ENCODE measurements around the gene ELL. TPM values are rescaled to one million over a fixed set of nuclear protein-coding genes. Genes with fewer than 3 reads are reported as not detected.

ELL gene
- total RNA-seq, 1 experiment from 2014 or later = 17.0 TPM

GRCh38 chr19:18433735-18434398, 88.0 kb downstream of the ELL start:
- Histone ChIP-seq H3K18ac (ENCODE audit: insufficient read length, low read depth, low read length) (no peak overlapping the region), H3K9ac (ENCODE audit: extremely low read depth, insufficient read length, low read length) (no peak overlapping the region), H2BK120ac (ENCODE audit: low read depth, low read length, poor library complexity, severe bottlenecking) (no peak overlapping the region), H3K56ac (ENCODE audit: insufficient read length, low read depth, low read length) (no peak overlapping the region), H2BK12ac (ENCODE audit: insufficient read length, low read depth, low read length) (no peak overlapping the region), H2AFZ (ENCODE audit: low read length) (no peak overlapping the region), H3K27me3 (ENCODE audit: insufficient read depth, low read length) (no peaks in the 10 kb centered on the region), H3K23me2 (ENCODE audit: insufficient read length, low read depth, low read length, poor library complexity, severe bottlenecking) (peaks cover 16% of the 10 kb centered on the region), H4K8ac (replicated peaks; ENCODE audit: insufficient read length, low read depth, low read length) (no peak overlapping the region), H3K4me1 (ENCODE audit: insufficient read depth, low read length) (0 out of 2 replicates have a peak, but pooled peaks cover under 1% of the 10 kb centered on the region), H4K20me1 (ENCODE audit: control insufficient read depth, insufficient read depth, insufficient read length) (peaks cover 3% of the 10 kb centered on the region), H3K79me2 (ENCODE audit: insufficient read depth, low read length) (no peaks in the 10 kb centered on the region), H3K23ac (ENCODE audit: insufficient read length, low read depth, low read length) (no peak overlapping the region), H3K4me2 (ENCODE audit: insufficient read depth, insufficient read length, low read length) (no peak overlapping the region), H3K9me3 (ENCODE audit: control insufficient read depth, low read depth, low read length) (no peaks in the 10 kb centered on the region), H3K14ac (ENCODE audit: insufficient read depth, low read length) (no peak overlapping the region), H3K79me1 (ENCODE audit: insufficient read depth, low read depth, low read length, poor library complexity, severe bottlenecking) (no peaks in the 10 kb centered on the region), H3K27ac (ENCODE audit: insufficient read length, low read depth, low read length) (no peak overlapping the region), H2AK5ac (ENCODE audit: insufficient read length, low read length) (no peak overlapping the region), H3K4ac (ENCODE audit: low read depth, low read length) (no peak overlapping the region), H2BK5ac (ENCODE audit: insufficient read length, low read length) (no peak overlapping the region), H4K91ac (ENCODE audit: insufficient read length, low read depth, low read length) (no peak overlapping the region), H2BK15ac (ENCODE audit: low read depth, low read length) (no peak overlapping the region), H4K5ac (ENCODE audit: insufficient read length, low read depth, low read length) (no peak overlapping the region), H2BK20ac (ENCODE audit: low read depth, low read length, poor library complexity, severe bottlenecking) (no peak overlapping the region), H3T11ph (ENCODE audit: low read length) (no peak overlapping the region)
- TF ChIP-seq CTCF (conservative IDR thresholded peaks at IDR 0.05) = no peak
- Mint-ChIP-seq H3K36me3 (ENCODE audit: insufficient read depth in 1 of 3, low read depth in 3 of 3) (peaks cover 2 to 21% (median 19%) of the 10 kb centered on the region in 3 experiments; a peak in 6 of 7 replicates), H3K4me1 (peaks cover 22 to 30% of the 10 kb centered on the region in 2 experiments), H3K4me3 (peak overlapping the region; percentile 63 to 73), H3K27ac (no peak overlapping the region), H3K27me3 (ENCODE audit: low read depth) (peaks cover 2% of the 10 kb centered on the region), H3K9me3 (no peaks in the 10 kb centered on the region; a peak in 1 of 5 replicates)
- no CpG with 5 or more reads among the region's 60 CpGs for WGBS (ENCODE audit: extremely low coverage, insufficient read length, low lambda C conversion rate)
- peak; percentile 89 for DNase-seq
